MM.1S (cell line): ENCODE results near the gene GRK4.

Source experiments
- DNase-seq: peaks from one replicate; pipeline ENCODE4 v3.0.0-alpha.2; 2015
- H2AFZ ChIP-seq: fragments of 300-600 bp; sonication (generic); 2 replicates; pipeline ENCODE4 v1.6.0; 2016; ENCODE audit warnings: antibody characterized with exemption, low read length
- H3F3A ChIP-seq: fragments of 300-600 bp; sonication (generic); 2 replicates; pipeline ENCODE4 v1.6.1; 2016; ENCODE audit warnings: mild to moderate bottlenecking, antibody characterized with exemption, low read length, moderate library complexity, mixed read lengths; ENCODE audit not compliant: insufficient read depth
- H3K27ac ChIP-seq: fragments of 300-600 bp; sonication (generic); 2 replicates; pipeline ENCODE4 v1.5.1; 2016; ENCODE audit warnings: mild to moderate bottlenecking, low read length
- H3K27me3 ChIP-seq: fragments of 300-600 bp; sonication (generic); replicated peaks from 2 replicates; pipeline ENCODE4 v1.6.0; 2016; ENCODE audit warnings: low read length; ENCODE audit not compliant: insufficient read depth
- H3K36me3 ChIP-seq: fragments of 300-600 bp; sonication (generic); replicated peaks from 2 replicates; pipeline ENCODE4 v1.6.1; 2016; ENCODE audit warnings: mild to moderate bottlenecking, low read length, mixed read lengths; ENCODE audit not compliant: insufficient read depth
- H3K4me1 ChIP-seq: fragments of 300-600 bp; sonication (generic); 2 replicates; pipeline ENCODE4 v1.6.1; 2016; ENCODE audit warnings: low read length, mixed read lengths
- H3K4me2 ChIP-seq: fragments of 300-600 bp; sonication (generic); 2 replicates; pipeline ENCODE4 v1.6.0; 2016; ENCODE audit warnings: low read depth, low read length
- H3K4me3 ChIP-seq: fragments of 300-600 bp; sonication (generic); 2 replicates; pipeline ENCODE4 v1.5.1; 2016; ENCODE audit warnings: low read length, mixed read lengths
- H3K79me2 ChIP-seq: fragments of 300-600 bp; sonication (generic); 2 replicates; pipeline ENCODE4 v1.6.1; 2016; ENCODE audit warnings: mixed run types, low read length, mixed read lengths
- H3K9ac ChIP-seq: fragments of 300-600 bp; sonication (generic); 2 replicates; pipeline ENCODE4 v1.6.1; 2016; ENCODE audit warnings: low read length, mixed read lengths
- H3K9me2 ChIP-seq: fragments of 300-600 bp; sonication (generic); replicated peaks from 2 replicates; pipeline ENCODE4 v1.6.1; 2016; ENCODE audit warnings: mild to moderate bottlenecking, low read length, mixed read lengths; ENCODE audit not compliant: insufficient read depth
- H3K9me3 ChIP-seq: fragments of 300-600 bp; sonication (generic); replicated peaks from 2 replicates; pipeline ENCODE4 v1.6.1; 2016; ENCODE audit warnings: mild to moderate bottlenecking, low read length, mixed read lengths; ENCODE audit not compliant: insufficient read depth
- H4K20me1 ChIP-seq: fragments of 300-600 bp; sonication (generic); 2 replicates; pipeline ENCODE4 v1.6.1; 2016; ENCODE audit warnings: mild to moderate bottlenecking, low read length, moderate library complexity, mixed read lengths; ENCODE audit not compliant: insufficient read depth
- EZH2 ChIP-seq: fragments of 300-600 bp; sonication (generic); optimal IDR thresholded peaks from 2 replicates; pipeline ENCODE3; 2017; ENCODE audit warnings: low read depth, mild to moderate bottlenecking, antibody characterized with exemption, low read length, mixed read lengths
- EZH2phosphoT487 ChIP-seq: fragments of 300-600 bp; sonication (generic); IDR thresholded peaks from 2 replicates; pipeline ENCODE4 v1.6.1; 2018; ENCODE audit warnings: antibody characterized with exemption, low read length
- TF ChIP-seq, protein P1 (sequence below): fragments of 300-600 bp; sonication (generic); IDR thresholded peaks from 2 replicates; pipeline ENCODE4 v1.5.1; 2016; ENCODE audit warnings: antibody characterized with exemption, low read length, mixed read lengths

GRK4 gene

DNA sequence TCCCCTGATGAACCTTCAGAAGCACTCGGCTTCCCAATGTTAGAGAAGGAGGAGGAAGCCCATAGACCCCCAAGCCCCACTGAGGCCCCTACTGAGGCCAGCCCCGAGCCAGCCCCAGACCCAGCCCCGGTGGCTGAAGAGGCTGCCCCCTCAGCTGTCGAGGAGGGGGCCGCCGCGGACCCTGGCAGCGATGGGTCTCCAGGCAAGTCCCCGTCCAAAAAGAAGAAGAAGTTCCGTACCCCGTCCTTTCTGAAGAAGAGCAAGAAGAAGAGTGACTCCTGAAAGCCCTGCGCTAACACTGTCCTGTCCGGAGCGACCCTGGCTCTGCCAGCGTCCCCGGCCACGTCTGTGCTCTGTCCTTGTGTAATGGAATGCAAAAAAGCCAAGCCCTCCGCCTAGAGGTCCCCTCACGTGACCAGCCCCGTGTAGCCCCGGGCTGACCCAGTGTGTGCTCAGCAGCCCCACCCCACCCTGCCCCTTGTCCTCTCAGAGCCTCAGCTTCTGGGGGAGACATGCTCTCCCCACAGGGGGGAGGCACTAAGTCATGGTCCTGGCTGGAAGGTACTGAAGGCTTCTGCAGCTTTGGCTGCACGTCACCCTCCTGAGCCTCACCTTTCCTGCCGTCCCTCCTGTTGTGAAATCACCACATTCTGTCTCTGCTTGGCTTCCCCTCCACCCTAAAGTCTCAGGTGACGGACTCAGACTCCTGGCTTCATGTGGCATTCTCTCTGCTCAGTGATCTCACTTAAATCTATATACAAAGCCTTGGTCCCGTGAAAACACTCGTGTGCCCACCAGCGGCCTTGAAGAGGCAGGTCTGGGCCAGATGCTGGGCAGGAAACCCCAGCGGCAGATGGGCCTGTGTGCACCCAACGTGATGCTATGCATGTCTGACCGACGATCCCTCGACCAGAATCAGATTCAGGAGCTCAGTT is 34.9 kb upstream of the GRK4 start:
- no peak overlapping the region for H3K9ac ChIP-seq
- H2AFZ ChIP-seq: no peak overlapping the region
- no peaks in the 10 kb centered on the region for H3K27me3 ChIP-seq
- no peaks in the 10 kb centered on the region for H3K79me2 ChIP-seq
- H3K9me2 ChIP-seq: no peaks in the 10 kb centered on the region
- H3K4me1 ChIP-seq: no peaks in the 10 kb centered on the region
- no peaks in the 10 kb centered on the region for H3K9me3 ChIP-seq
- no peak overlapping the region for H3K27ac ChIP-seq
- H3K4me3 ChIP-seq: no peak overlapping the region
- TF ChIP-seq EZH2 (no peak), EZH2phosphoT487 (no peak)
- TF ChIP-seq, protein P1, sequence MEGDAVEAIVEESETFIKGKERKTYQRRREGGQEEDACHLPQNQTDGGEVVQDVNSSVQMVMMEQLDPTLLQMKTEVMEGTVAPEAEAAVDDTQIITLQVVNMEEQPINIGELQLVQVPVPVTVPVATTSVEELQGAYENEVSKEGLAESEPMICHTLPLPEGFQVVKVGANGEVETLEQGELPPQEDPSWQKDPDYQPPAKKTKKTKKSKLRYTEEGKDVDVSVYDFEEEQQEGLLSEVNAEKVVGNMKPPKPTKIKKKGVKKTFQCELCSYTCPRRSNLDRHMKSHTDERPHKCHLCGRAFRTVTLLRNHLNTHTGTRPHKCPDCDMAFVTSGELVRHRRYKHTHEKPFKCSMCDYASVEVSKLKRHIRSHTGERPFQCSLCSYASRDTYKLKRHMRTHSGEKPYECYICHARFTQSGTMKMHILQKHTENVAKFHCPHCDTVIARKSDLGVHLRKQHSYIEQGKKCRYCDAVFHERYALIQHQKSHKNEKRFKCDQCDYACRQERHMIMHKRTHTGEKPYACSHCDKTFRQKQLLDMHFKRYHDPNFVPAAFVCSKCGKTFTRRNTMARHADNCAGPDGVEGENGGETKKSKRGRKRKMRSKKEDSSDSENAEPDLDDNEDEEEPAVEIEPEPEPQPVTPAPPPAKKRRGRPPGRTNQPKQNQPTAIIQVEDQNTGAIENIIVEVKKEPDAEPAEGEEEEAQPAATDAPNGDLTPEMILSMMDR: no peak
- no peaks in the 10 kb centered on the region for H4K20me1 ChIP-seq
- DNase-seq: no peak
- no peaks in the 10 kb centered on the region for H3K36me3 ChIP-seq
- no peaks in the 10 kb centered on the region; the same call in 1 of the 2 replicates for H3F3A ChIP-seq
- no peak overlapping the region for H3K4me2 ChIP-seq

DNA sequence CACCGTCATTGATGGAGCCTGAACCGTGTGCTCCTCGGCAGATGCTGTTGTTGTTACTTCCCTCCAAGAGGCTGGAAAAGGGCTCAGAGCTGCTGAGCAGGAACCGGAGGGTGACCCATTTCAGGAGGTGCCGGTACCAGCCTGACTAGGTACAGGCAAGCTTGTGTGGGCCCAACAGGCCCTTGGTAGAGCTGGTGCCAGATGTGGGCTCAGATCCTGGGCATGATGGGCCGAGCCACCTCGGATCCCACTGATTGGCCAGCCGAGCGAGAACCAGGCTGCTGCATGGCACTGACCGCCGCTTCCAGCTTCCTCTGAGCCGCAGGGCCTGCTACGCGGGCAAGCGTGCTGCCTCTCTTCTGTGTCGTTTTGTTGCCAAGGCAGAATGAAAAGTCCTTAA is 33.9 kb upstream of the GRK4 start:
- Histone ChIP-seq H3K9me2 (no peaks in the 10 kb centered on the region), H2AFZ (no peak overlapping the region), H3K27ac (no peak overlapping the region), H3K9me3 (no peaks in the 10 kb centered on the region), H3F3A (no peaks in the 10 kb centered on the region; the same call in 1 of the 2 replicates), H3K4me3 (no peak overlapping the region), H3K27me3 (no peaks in the 10 kb centered on the region), H3K4me2 (no peak overlapping the region), H3K79me2 (no peaks in the 10 kb centered on the region), H4K20me1 (no peaks in the 10 kb centered on the region), H3K9ac (no peak overlapping the region), H3K4me1 (no peaks in the 10 kb centered on the region), H3K36me3 (no peaks in the 10 kb centered on the region)
- TF ChIP-seq, protein P1: no peak
- no peak for TF ChIP-seq EZH2phosphoT487
- TF ChIP-seq EZH2: no peak
- no peak for DNase-seq

DNA sequence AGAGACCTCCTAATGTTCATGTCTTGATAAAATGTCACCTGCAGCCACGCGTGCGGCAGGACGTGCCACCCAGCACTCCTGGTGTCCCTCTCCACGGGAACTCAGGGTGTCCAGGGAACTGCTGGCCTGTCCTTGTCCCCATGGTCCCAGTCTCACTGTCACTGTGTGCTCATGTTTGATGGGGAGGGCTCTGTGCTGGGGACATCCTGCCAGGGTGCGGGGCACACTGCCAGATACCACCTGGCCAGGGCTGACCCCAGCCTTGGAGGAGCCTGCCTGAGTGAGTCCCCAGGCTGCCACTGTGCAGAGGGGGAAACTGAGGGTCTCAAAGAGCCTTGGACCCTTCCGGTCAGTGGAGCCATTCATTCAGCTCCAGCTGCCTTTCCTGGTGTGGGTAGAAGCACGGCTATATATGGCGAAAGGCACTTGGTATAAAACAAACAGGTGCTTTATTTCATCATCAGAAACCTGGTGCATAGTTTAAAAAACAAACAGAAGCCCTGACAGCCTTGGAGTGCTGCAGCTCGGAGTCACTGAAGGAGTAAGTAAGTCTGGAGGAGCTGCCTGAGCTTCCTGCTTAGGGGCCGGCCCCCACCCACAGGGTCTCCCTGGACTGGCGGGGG is 33.1 kb upstream of the GRK4 start:
- H3F3A ChIP-seq: peaks cover under 1% of the 10 kb centered on the region; the same call in 1 of the 2 replicates
- no peaks in the 10 kb centered on the region for H3K36me3 ChIP-seq
- H3K9ac ChIP-seq: no peak overlapping the region
- H3K9me3 ChIP-seq: no peaks in the 10 kb centered on the region
- no peaks in the 10 kb centered on the region for H3K27me3 ChIP-seq
- TF ChIP-seq, protein P1: no peak
- TF ChIP-seq EZH2phosphoT487: no peak
- TF ChIP-seq EZH2: no peak
- no peaks in the 10 kb centered on the region for H3K9me2 ChIP-seq
- no peak overlapping the region for H3K4me2 ChIP-seq
- DNase-seq: no peak
- H3K4me1 ChIP-seq: no peaks in the 10 kb centered on the region
- H2AFZ ChIP-seq: no peak overlapping the region
- no peak overlapping the region for H3K4me3 ChIP-seq
- H4K20me1 ChIP-seq: no peaks in the 10 kb centered on the region
- H3K79me2 ChIP-seq: no peaks in the 10 kb centered on the region
- H3K27ac ChIP-seq: no peak overlapping the region
